ENCODE measurements around the gene CABP2. TPM values are rescaled to one million over a fixed set of nuclear protein-coding genes. Genes with fewer than 3 reads are reported as not detected.

CABP2 gene
- total RNA-seq, result not detected

GRCh38 chr11:67522844-67523555 lies at the start of gene CABP2:
Gene CABP2 (minus strand): TSS chr11:67523446. CDS start chr11:67523326, 120 bp downstream.
- DNase-seq, result no peak
- H3K4me3 ChIP-seq, result no peak within 1 kb of the TSS
- H3K27ac ChIP-seq, result no peak within 1 kb of the TSS
- H3K9me3 ChIP-seq, result no peaks in the 10 kb centered on the region
- TF ChIP-seq POLR2AphosphoS5 (IDR thresholded peaks at IDR 0.05) (no peak), EP300 (IDR thresholded peaks at IDR 0.05; ENCODE audit: low read depth) (no peak), CTCF (IDR thresholded peaks at IDR 0.05) (no peak), POLR2A (IDR thresholded peaks at IDR 0.05) (no peak)
- 68% methylated on average over 20 of the region's 23 CpGs; no CpG with 5 or more reads in 1 of the 2 donors for WGBS, 2 donors (ENCODE audit: low coverage in 1 of 2)
- in situ Hi-C loops (cut with MboI; ENCODE audit: low pct_ligation_motif_present in 1 of 4, low pct_unique_long_range_greater_than_20kb in 1 of 4, low sequenced_read_pairs in 3 of 4), result no loop called here
- intact Hi-C loops (cut with DNase I; ENCODE audit: low total_unique reads), result no loop called here
- peaks cover 0 to 22% (median 12%) of the 10 kb centered on the region in 4 donors for H3K4me1 ChIP-seq
- no peaks in the 10 kb centered on the region for H3K36me3 ChIP-seq
- no peaks in the 10 kb centered on the region for H3K27me3 ChIP-seq

GRCh38 chr11:67572747-67573419 lies 49.6 kb upstream of the CABP2 start:
- in situ Hi-C loops (cut with MboI; ENCODE audit: low pct_ligation_motif_present in 1 of 4, low pct_unique_long_range_greater_than_20kb in 1 of 4, low sequenced_read_pairs in 3 of 4), result no loop called here
- Histone ChIP-seq H3K27ac (no peak overlapping the region), H3K4me3 (no peak overlapping the region)

GRCh38 chr11:67572305-67572704 lies 49.1 kb upstream of the CABP2 start:
- intact Hi-C loops (cut with DNase I; ENCODE audit: low total_unique reads) (no loop called here), in situ Hi-C loops (cut with MboI; ENCODE audit: low pct_ligation_motif_present in 1 of 4, low pct_unique_long_range_greater_than_20kb in 1 of 4, low sequenced_read_pairs in 3 of 4) (no loop called here)
- whole genome bisulfite sequencing, 2 donors (ENCODE audit: low coverage in 1 of 2), result 9 to 11% methylated on average over 4 to 5 of the region's 5 CpGs
- Histone ChIP-seq H3K27ac (no peak overlapping the region), H3K36me3 (no peaks in the 10 kb centered on the region), H3K4me3 (no peak overlapping the region), H3K27me3 (peaks cover 4% of the 10 kb centered on the region), H3K9me3 (no peaks in the 10 kb centered on the region), H3K4me1 (peaks cover 0 to 6% (median 0%) of the 10 kb centered on the region in 4 donors)
- no peak for DNase-seq
- no peak for TF ChIP-seq CTCF (IDR thresholded peaks at IDR 0.05)
- TF ChIP-seq EP300 (IDR thresholded peaks at IDR 0.05; ENCODE audit: low read depth), result no peak
- no peak for TF ChIP-seq POLR2AphosphoS5 (IDR thresholded peaks at IDR 0.05)
- no peak for TF ChIP-seq POLR2A (IDR thresholded peaks at IDR 0.05)

More at GRCh38 chr11:67572747-67573419, 49.6 kb upstream of the CABP2 start:
- peak; percentile 68 for DNase-seq
- Histone ChIP-seq H3K9me3 (no peaks in the 10 kb centered on the region), H3K27me3 (peaks cover 4% of the 10 kb centered on the region), H3K36me3 (no peaks in the 10 kb centered on the region), H3K4me1 (peaks cover 0 to 6% (median 0%) of the 10 kb centered on the region in 4 donors)
- intact Hi-C loops (cut with DNase I; ENCODE audit: low total_unique reads), result no loop called here
- TF ChIP-seq CTCF (IDR thresholded peaks at IDR 0.05) (peak; percentile 76 to 80 (median 79)), POLR2A (IDR thresholded peaks at IDR 0.05) (no peak)
- 23 to 43% methylated on average over 12 to 21 of the region's 21 CpGs for WGBS, 2 donors (ENCODE audit: low coverage in 1 of 2)

GRCh38 chr11:67571443-67571842 lies 48.2 kb upstream of the CABP2 start:
- Histone ChIP-seq H3K4me3 (no peak overlapping the region), H3K4me1 (peaks cover 0 to 6% (median 0%) of the 10 kb centered on the region in 4 donors), H3K36me3 (no peaks in the 10 kb centered on the region), H3K9me3 (no peaks in the 10 kb centered on the region), H3K27me3 (peaks cover 4% of the 10 kb centered on the region), H3K27ac (no peak overlapping the region)
- DNase-seq, result no peak
- intact Hi-C loops (cut with DNase I; ENCODE audit: low total_unique reads), result no loop called here
- in situ Hi-C loops (cut with MboI; ENCODE audit: low pct_ligation_motif_present in 1 of 4, low pct_unique_long_range_greater_than_20kb in 1 of 4, low sequenced_read_pairs in 3 of 4), result no loop called here
- 50 to 66% methylated on average over 2 to 6 of the region's 6 CpGs for WGBS, 2 donors (ENCODE audit: low coverage in 1 of 2)
- TF ChIP-seq POLR2AphosphoS5 (IDR thresholded peaks at IDR 0.05), result no peak
- no peak for TF ChIP-seq POLR2A (IDR thresholded peaks at IDR 0.05)
- no peak for TF ChIP-seq CTCF (IDR thresholded peaks at IDR 0.05)
- TF ChIP-seq EP300 (IDR thresholded peaks at IDR 0.05; ENCODE audit: low read depth), result no peak

Data from transverse colon (tissue), 4 donors.